Natural killer cell treated with Interleukin-12 subunit alpha and Interleukin-12 subunit beta and Interleukin-15 and Interleukin-18, amount 100 ng/mL, for 72 hours (primary cell): ENCODE measurements around the gene PTBP3. TPM values are rescaled to one million over a fixed set of nuclear protein-coding genes. Genes with fewer than 3 reads are reported as not detected.

Experiments
- total RNA-seq, 2 donors: library from RNA; stranded (reverse); gene quantifications; one replicate each; pipeline ENCODE4 v1.2.3, GENCODE V29; 2022

The PTBP3 gene
- total RNA-seq, 2 donors from 2014 or later, result 123 to 143 TPM

Other genes starting within 250 kb of the PTBP3 start
- gene SUSD1, start 158.3 kb downstream of the PTBP3 start, total RNA-seq, result 10 to 100 TPM; 20.0 to 23.4 TPM
- gene HSDL2, start 46.5 kb upstream of the PTBP3 start, total RNA-seq, result 10 to 100 TPM; 15.6 to 19.6 TPM
- 10 to 100 TPM in 1 of 2 donors, 1 to 10 TPM in 1; 3.5 to 14.6 TPM for gene KIAA1958, start 153.2 kb upstream of the PTBP3 start, total RNA-seq